ENCODE measurements around the gene CDK17.

CDK17 gene

GRCh38 chr12:96364092-96364700 lies 36.0 kb downstream of the CDK17 start:
- TF ChIP-seq CTCF (IDR thresholded peaks at IDR 0.05; ENCODE audit: control extremely low read depth, extremely low read depth, low read depth, missing control alignments), result no peak
- CTCF ChIA-PET, result no interaction called here
- POLR2A ChIA-PET, result no interaction called here
- no peak for DNase-seq (ENCODE audit: extremely low spot score)

- DNase-seq (ENCODE audit: extremely low spot score), result no peak
- CTCF ChIA-PET, result interaction anchor here (1.3 to 4.1 kb wide), 5 partner anchors 8 to 17 kb away, joined by 4 to 20 read pairs (median 4); no protein-coding TSS in a partner anchor
Observed at GRCh38 chr12:96361074-96361473, 39.2 kb downstream of the CDK17 start.

GRCh38 chr12:96360550-96360949 lies 39.7 kb downstream of the CDK17 start:
- POLR2A ChIA-PET, result interaction anchor here (0.6 kb wide), 1 partner anchor 33 kb away, joined by 3 read pairs; no protein-coding TSS in a partner anchor
- CTCF ChIA-PET, result interaction anchor here (1.3 to 4.1 kb wide), 4 partner anchors 10 to 17 kb away, joined by 4 to 20 read pairs (median 4); no protein-coding TSS in a partner anchor
- no peak for TF ChIP-seq CTCF (IDR thresholded peaks at IDR 0.05; ENCODE audit: control extremely low read depth, extremely low read depth, low read depth, missing control alignments)

More at GRCh38 chr12:96361074-96361473, 39.2 kb downstream of the CDK17 start:
- POLR2A ChIA-PET, result interaction anchor here (0.6 kb wide), 1 partner anchor 34 kb away, joined by 3 read pairs; no protein-coding TSS in a partner anchor
- no peak for TF ChIP-seq CTCF (IDR thresholded peaks at IDR 0.05; ENCODE audit: control extremely low read depth, extremely low read depth, low read depth, missing control alignments)

GRCh38 chr12:96359328-96359727 lies 40.9 kb downstream of the CDK17 start:
- no peak for TF ChIP-seq CTCF (IDR thresholded peaks at IDR 0.05; ENCODE audit: control extremely low read depth, extremely low read depth, low read depth, missing control alignments)
- DNase-seq (ENCODE audit: extremely low spot score), result no peak
- CTCF ChIA-PET, result interaction anchor here (4.1 kb wide), 1 partner anchor 16 kb away, joined by 20 read pairs; no protein-coding TSS in a partner anchor
- POLR2A ChIA-PET, result no interaction called here

More at GRCh38 chr12:96360550-96360949, 39.7 kb downstream of the CDK17 start:
- DNase-seq (ENCODE audit: extremely low spot score), result no peak

- no peak for DNase-seq (ENCODE audit: extremely low spot score)
- ChIA-PET CTCF (interaction anchor here (1.2 to 1.6 kb wide), 3 partner anchors 8 to 44 kb away, joined by 4 to 5 read pairs (median 4); partner anchors contain the start of gene CDK17), POLR2A (no interaction called here)
- no peak for TF ChIP-seq CTCF (IDR thresholded peaks at IDR 0.05; ENCODE audit: control extremely low read depth, extremely low read depth, low read depth, missing control alignments)
Observed at GRCh38 chr12:96356831-96357230, 43.4 kb downstream of the CDK17 start.

GRCh38 chr12:96354844-96355534 lies 45.2 kb downstream of the CDK17 start:
- ChIA-PET CTCF (interaction anchor here (3.5 kb wide), 1 partner anchor 7 kb away, joined by 9 read pairs; no protein-coding TSS in a partner anchor), POLR2A (interaction anchor here (0.7 kb wide), 1 partner anchor 13 kb away, joined by 3 read pairs; no protein-coding TSS in a partner anchor)
- no peak for DNase-seq (ENCODE audit: extremely low spot score)
- TF ChIP-seq CTCF (IDR thresholded peaks at IDR 0.05; ENCODE audit: control extremely low read depth, extremely low read depth, low read depth, missing control alignments), result no peak
